ENCODE measurements around the gene LDHB.

GRCh38 chr12:21676776-21677175, 19.1 kb upstream of the LDHB start:
- no peak for TF ChIP-seq CHD2 (IDR thresholded peaks at IDR 0.05; ENCODE audit: borderline replicate concordance, low read depth, low read length)
- no peak for TF ChIP-seq RFX5 (IDR thresholded peaks at IDR 0.05; ENCODE audit: low read depth, low read length)
- TF ChIP-seq CTCF (IDR thresholded peaks at IDR 0.05 in 2 of 3, conservative IDR thresholded peaks at IDR 0.05 in 1 of 3; ENCODE audit: control insufficient read depth in 2 of 3, extremely low read depth in 1 of 3, insufficient read depth in 1 of 3, low read depth in 3 of 3, low read length in 3 of 3) = no peak
- no peak for TF ChIP-seq MXI1 (IDR thresholded peaks at IDR 0.05; ENCODE audit: low read depth, low read length)
- no peak for TF ChIP-seq EGR1 (IDR thresholded peaks at IDR 0.05; ENCODE audit: borderline replicate concordance in 1 of 2, low read depth in 2 of 2, low read length in 2 of 2)
- TF ChIP-seq TCF12 (IDR thresholded peaks at IDR 0.05; ENCODE audit: low read depth, low read length) = no peak
